GM19468 (cell line): ENCODE data around the gene OLFM2.
"Not testable (repeated sequence)": the region's sequence is repeated elsewhere in the genome, so short reads cannot be mapped to it uniquely, and the experiment has no call there.

Experiments
- ATAC-seq: cut with Tn5 transposase; IDR thresholded peaks from one replicate; pipeline ENCODE4 v1.9.1; 2021; ENCODE audit warnings: mild to moderate bottlenecking, moderate library complexity, moderate number of reproducible peaks; ENCODE audit not compliant: unreplicated experiment; ENCODE audit errors: extremely low read depth

Gene OLFM2

GRCh38 chr19:9871626-9872338, 64.5 kb downstream of the OLFM2 start:
- no peak for ATAC-seq

GRCh38 chr19:9868983-9869617, 67.2 kb downstream of the OLFM2 start:
- no peak for ATAC-seq

GRCh38 chr19:9865732-9866501, 70.4 kb downstream of the OLFM2 start:
- ATAC-seq = no peak

- ATAC-seq = no peak
These were observed 72.6 kb downstream of the OLFM2 start for GRCh38 chr19:9863759-9864158.

- no peak for ATAC-seq
These were observed 73.4 kb downstream of the OLFM2 start for GRCh38 chr19:9862938-9863337.

- ATAC-seq = no peak
These were observed 74.8 kb downstream of the OLFM2 start for GRCh38 chr19:9861503-9861902.

GRCh38 chr19:9860407-9860806, 75.9 kb downstream of the OLFM2 start:
- ATAC-seq = no peak

- no peak for ATAC-seq
These were observed 77.5 kb downstream of the OLFM2 start for GRCh38 chr19:9858766-9859165.

GRCh38 chr19:9857920-9858746, 78.2 kb downstream of the OLFM2 start:
- no peak for ATAC-seq

- ATAC-seq = no peak
These were observed 79.1 kb downstream of the OLFM2 start for GRCh38 chr19:9857076-9857721.

- ATAC-seq = no peak
These were observed 79.7 kb downstream of the OLFM2 start for GRCh38 chr19:9856609-9857008.

GRCh38 chr19:9854282-9854846, 82.0 kb downstream of the OLFM2 start:
- no peak for ATAC-seq

GRCh38 chr19:9850235-9850959, 85.9 kb downstream of the OLFM2 start:
- ATAC-seq = no peak

- no peak for ATAC-seq
These were observed 86.5 kb downstream of the OLFM2 start for GRCh38 chr19:9849791-9850190.

GRCh38 chr19:9848762-9849161, 87.6 kb downstream of the OLFM2 start:
- no peak for ATAC-seq

- ATAC-seq = no peak
These were observed 88.3 kb downstream of the OLFM2 start for GRCh38 chr19:9848060-9848459.

- no peak for ATAC-seq
These were observed 89.1 kb downstream of the OLFM2 start for GRCh38 chr19:9847087-9847671.

- ATAC-seq = not testable (repeated sequence)
These were observed 92.6 kb downstream of the OLFM2 start for GRCh38 chr19:9843626-9844273.
